Neural progenitor cell (in vitro differentiated cells): ENCODE data around the gene RFFL. TPM values are rescaled to one million over a fixed set of nuclear protein-coding genes. Genes with fewer than 3 reads are reported as not detected.

Source experiments
- DNase-seq: peaks from one replicate; pipeline ENCODE4 v3.0.0-alpha.2; 2016; ENCODE audit warnings: low spot score
- H2AFZ ChIP-seq: fragments of 200-600 bp; sonication (generic); replicated peaks from 2 replicates; pipeline ENCODE4 v1.6.1; 2016; ENCODE audit warnings: antibody characterized with exemption
- H3F3A ChIP-seq: fragments of 200-600 bp; sonication (generic); 2 replicates; pipeline ENCODE4 v1.6.1; 2016; ENCODE audit warnings: antibody characterized with exemption, low read depth
- H3K27ac ChIP-seq: fragments of 200-600 bp; sonication (generic); 2 replicates; pipeline ENCODE4 v1.5.1; 2016; ENCODE audit warnings: mild to moderate bottlenecking
- H3K27me3 ChIP-seq: fragments of 200-600 bp; sonication (generic); 2 replicates; pipeline ENCODE4 v1.6.1; 2016; ENCODE audit warnings: mild to moderate bottlenecking, moderate library complexity
- H3K36me3 ChIP-seq: fragments of 200-600 bp; sonication (generic); 2 replicates; pipeline ENCODE4 v1.5.1; 2016
- H3K4me1 ChIP-seq: fragments of 200-600 bp; sonication (generic); 2 replicates; pipeline ENCODE4 v1.6.1; 2016; ENCODE audit warnings: mixed run types
- H3K4me2 ChIP-seq: fragments of 200-600 bp; sonication (generic); 2 replicates; pipeline ENCODE4 v1.6.1; 2016
- H3K4me3 ChIP-seq: fragments of 200-600 bp; sonication (generic); 2 replicates; pipeline ENCODE4 v1.5.1; 2016
- H3K79me2 ChIP-seq: fragments of 200-600 bp; sonication (generic); 2 replicates; pipeline ENCODE4 v1.6.1; 2016; ENCODE audit warnings: low read depth
- H3K9ac ChIP-seq: fragments of 200-600 bp; sonication (generic); 2 replicates; pipeline ENCODE4 v1.6.1; 2016
- H3K9me3 ChIP-seq: fragments of 200-600 bp; sonication (generic); 2 replicates; pipeline ENCODE4 v1.5.1; 2016; ENCODE audit warnings: low read depth
- H4K20me1 ChIP-seq: fragments of 200-600 bp; sonication (generic); 2 replicates; pipeline ENCODE4 v1.6.1; 2016; ENCODE audit warnings: low read depth
- H3K27ac Mint-ChIP-seq: 3 replicates; pipeline ENCODE4 v1.8.0; 2021; ENCODE audit warnings: mixed read lengths
- H3K27me3 Mint-ChIP-seq: 2 replicates; pipeline ENCODE4 v1.8.0; 2022; ENCODE audit warnings: low read depth, mild to moderate bottlenecking, inconsistent platforms, moderate library complexity, mixed read lengths; ENCODE audit not compliant: insufficient read depth
- H3K36me3 Mint-ChIP-seq: 3 replicates; pipeline ENCODE4 v1.8.0; 2021; ENCODE audit warnings: mixed read lengths
- H3K4me1 Mint-ChIP-seq: 3 replicates; pipeline ENCODE4 v1.8.0; 2021; ENCODE audit warnings: mixed read lengths
- H3K4me3 Mint-ChIP-seq: 3 replicates; pipeline ENCODE4 v1.8.0; 2021; ENCODE audit warnings: mild to moderate bottlenecking, moderate library complexity, mixed read lengths
- H3K9me3 Mint-ChIP-seq: 3 replicates; pipeline ENCODE4 v1.8.0; 2020; ENCODE audit warnings: mixed read lengths
- EZH2 ChIP-seq: fragments of 200-600 bp; sonication (generic); IDR thresholded peaks from 2 replicates; pipeline ENCODE4 v1.6.1; 2017; ENCODE audit warnings: antibody characterized with exemption, mild to moderate bottlenecking, moderate library complexity
- EZH2phosphoT487 ChIP-seq: fragments of 200-600 bp; sonication (generic); IDR thresholded peaks from 2 replicates; pipeline ENCODE4 v1.6.1; 2017; ENCODE audit warnings: antibody characterized with exemption
- total RNA-seq: library from RNA; depleted of rRNA; stranded (reverse); fragments of >200 nt; gene quantifications from 2 replicates; pipeline ENCODE4 v1.2.3, GENCODE V29; 2015; ENCODE audit warnings: low replicate concordance
- TF ChIP-seq, protein P1 (sequence below): fragments of 200-600 bp; sonication (generic); IDR thresholded peaks from 2 replicates; pipeline ENCODE4 v1.5.1; 2017; ENCODE audit warnings: antibody characterized with exemption, mild to moderate bottlenecking

The RFFL gene
- total RNA-seq, 1 donor from 2014 or later, result 20.6 TPM

DNA sequence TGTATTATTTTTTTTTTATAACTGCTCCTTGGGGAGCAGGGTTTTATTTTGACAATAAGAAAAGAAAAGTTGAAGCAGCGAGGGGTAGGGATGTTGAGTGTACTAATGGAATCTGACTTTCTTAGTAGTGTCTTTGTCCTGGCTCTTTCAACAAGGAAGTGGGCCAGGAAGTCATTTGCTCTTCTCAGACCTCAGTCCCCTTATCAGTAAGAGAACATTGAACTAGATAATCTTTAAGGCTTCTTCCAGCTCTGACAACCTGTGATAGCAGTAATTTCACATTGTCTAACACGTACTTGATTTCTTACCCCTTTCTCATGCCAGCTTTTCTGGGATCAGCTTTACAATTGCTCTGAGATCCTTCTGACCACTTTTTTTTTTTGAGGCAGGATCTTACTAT, 74.9 kb downstream of the RFFL start:
- no peak overlapping the region for H3K9ac ChIP-seq
- DNase-seq, result no peak
- Mint-ChIP-seq H3K27ac (no peak overlapping the region), H3K4me3 (no peak overlapping the region), H3K36me3 (peaks cover 51% of the 10 kb centered on the region), H3K27me3 (no peaks in the 10 kb centered on the region), H3K4me1 (peaks cover 7% of the 10 kb centered on the region), H3K9me3 (no peaks in the 10 kb centered on the region)
- H3K27ac ChIP-seq, result no peak overlapping the region
- peaks cover 14% of the 10 kb centered on the region for H4K20me1 ChIP-seq
- H3K4me3 ChIP-seq, result no peak overlapping the region
- peaks cover 9% of the 10 kb centered on the region for H3K36me3 ChIP-seq
- no peaks in the 10 kb centered on the region for H3K27me3 ChIP-seq
- H3F3A ChIP-seq, result no peaks in the 10 kb centered on the region
- H3K9me3 ChIP-seq, result no peaks in the 10 kb centered on the region
- no peak overlapping the region for H3K4me2 ChIP-seq
- TF ChIP-seq EZH2phosphoT487 (no peak), EZH2 (no peak)
- TF ChIP-seq, protein P1, sequence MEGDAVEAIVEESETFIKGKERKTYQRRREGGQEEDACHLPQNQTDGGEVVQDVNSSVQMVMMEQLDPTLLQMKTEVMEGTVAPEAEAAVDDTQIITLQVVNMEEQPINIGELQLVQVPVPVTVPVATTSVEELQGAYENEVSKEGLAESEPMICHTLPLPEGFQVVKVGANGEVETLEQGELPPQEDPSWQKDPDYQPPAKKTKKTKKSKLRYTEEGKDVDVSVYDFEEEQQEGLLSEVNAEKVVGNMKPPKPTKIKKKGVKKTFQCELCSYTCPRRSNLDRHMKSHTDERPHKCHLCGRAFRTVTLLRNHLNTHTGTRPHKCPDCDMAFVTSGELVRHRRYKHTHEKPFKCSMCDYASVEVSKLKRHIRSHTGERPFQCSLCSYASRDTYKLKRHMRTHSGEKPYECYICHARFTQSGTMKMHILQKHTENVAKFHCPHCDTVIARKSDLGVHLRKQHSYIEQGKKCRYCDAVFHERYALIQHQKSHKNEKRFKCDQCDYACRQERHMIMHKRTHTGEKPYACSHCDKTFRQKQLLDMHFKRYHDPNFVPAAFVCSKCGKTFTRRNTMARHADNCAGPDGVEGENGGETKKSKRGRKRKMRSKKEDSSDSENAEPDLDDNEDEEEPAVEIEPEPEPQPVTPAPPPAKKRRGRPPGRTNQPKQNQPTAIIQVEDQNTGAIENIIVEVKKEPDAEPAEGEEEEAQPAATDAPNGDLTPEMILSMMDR, result no peak
- H2AFZ ChIP-seq, result no peak overlapping the region
- no peaks in the 10 kb centered on the region for H3K4me1 ChIP-seq
- peaks cover 39% of the 10 kb centered on the region for H3K79me2 ChIP-seq

DNA sequence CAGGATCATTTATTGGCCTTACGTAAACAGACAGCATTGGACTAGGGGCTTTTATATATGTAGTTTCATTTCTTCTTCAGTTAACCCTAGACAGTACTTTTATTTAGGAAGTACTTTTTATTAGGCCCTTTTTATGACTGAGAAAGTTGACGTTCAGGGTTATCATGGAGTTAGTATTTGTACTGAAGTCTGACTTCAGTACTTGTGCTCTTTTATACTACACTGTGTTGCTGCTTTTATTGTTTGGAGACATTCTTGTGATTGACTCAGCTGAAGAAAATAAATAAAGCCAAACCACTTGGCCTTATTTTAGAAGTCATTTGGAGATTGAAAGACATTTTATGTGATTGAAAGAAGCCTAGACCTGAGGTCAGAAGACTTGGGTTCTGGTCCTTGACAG, 76.3 kb downstream of the RFFL start:
- Histone ChIP-seq H3K9ac (no peak overlapping the region), H3K4me2 (no peak overlapping the region), H3K27ac (no peak overlapping the region), H3K27me3 (no peaks in the 10 kb centered on the region), H3K36me3 (peaks cover 9% of the 10 kb centered on the region), H3F3A (no peaks in the 10 kb centered on the region), H3K4me1 (peaks cover 3% of the 10 kb centered on the region), H3K9me3 (no peaks in the 10 kb centered on the region), H2AFZ (no peak overlapping the region), H3K4me3 (no peak overlapping the region), H3K79me2 (peaks cover 53% of the 10 kb centered on the region), H4K20me1 (peaks cover 21% of the 10 kb centered on the region)
- Mint-ChIP-seq H3K36me3 (peaks cover 42% of the 10 kb centered on the region), H3K27me3 (no peaks in the 10 kb centered on the region), H3K9me3 (no peaks in the 10 kb centered on the region), H3K4me3 (no peak overlapping the region), H3K27ac (no peak overlapping the region), H3K4me1 (peaks cover 17% of the 10 kb centered on the region)
- no peak for TF ChIP-seq EZH2
- TF ChIP-seq, protein P1, result no peak
- no peak for TF ChIP-seq EZH2phosphoT487
- no peak for DNase-seq

- Mint-ChIP-seq H3K27me3 (no peaks in the 10 kb centered on the region), H3K4me3 (peak overlapping the region; percentile 99), H3K4me1 (peaks cover 41% of the 10 kb centered on the region), H3K9me3 (no peaks in the 10 kb centered on the region), H3K27ac (peak overlapping the region; percentile 99), H3K36me3 (peaks cover 21% of the 10 kb centered on the region)
- H3K4me3 ChIP-seq, result peak overlapping the region; percentile 83
- H3K9ac ChIP-seq, result peak overlapping the region; percentile 86
- no peak overlapping the region for H2AFZ ChIP-seq
- peaks cover 21% of the 10 kb centered on the region for H4K20me1 ChIP-seq
- H3K36me3 ChIP-seq, result peaks cover 2% of the 10 kb centered on the region
- H3K9me3 ChIP-seq, result no peaks in the 10 kb centered on the region
- TF ChIP-seq EZH2phosphoT487 (no peak), EZH2 (no peak)
- TF ChIP-seq, protein P1, result no peak
- H3K27me3 ChIP-seq, result no peaks in the 10 kb centered on the region
- peaks cover 18% of the 10 kb centered on the region for H3K4me1 ChIP-seq
- peaks cover 61% of the 10 kb centered on the region for H3K79me2 ChIP-seq
- H3F3A ChIP-seq, result peaks cover 9% of the 10 kb centered on the region
- H3K27ac ChIP-seq, result no peak overlapping the region
- H3K4me2 ChIP-seq, result peak overlapping the region; percentile 94
- peak; percentile 38 for DNase-seq
Observed at GRCh38 chr17:34981538-34982241, 81.8 kb downstream of the RFFL start.
